ENCODE results near the gene TOR4A.

The TOR4A gene

DNA sequence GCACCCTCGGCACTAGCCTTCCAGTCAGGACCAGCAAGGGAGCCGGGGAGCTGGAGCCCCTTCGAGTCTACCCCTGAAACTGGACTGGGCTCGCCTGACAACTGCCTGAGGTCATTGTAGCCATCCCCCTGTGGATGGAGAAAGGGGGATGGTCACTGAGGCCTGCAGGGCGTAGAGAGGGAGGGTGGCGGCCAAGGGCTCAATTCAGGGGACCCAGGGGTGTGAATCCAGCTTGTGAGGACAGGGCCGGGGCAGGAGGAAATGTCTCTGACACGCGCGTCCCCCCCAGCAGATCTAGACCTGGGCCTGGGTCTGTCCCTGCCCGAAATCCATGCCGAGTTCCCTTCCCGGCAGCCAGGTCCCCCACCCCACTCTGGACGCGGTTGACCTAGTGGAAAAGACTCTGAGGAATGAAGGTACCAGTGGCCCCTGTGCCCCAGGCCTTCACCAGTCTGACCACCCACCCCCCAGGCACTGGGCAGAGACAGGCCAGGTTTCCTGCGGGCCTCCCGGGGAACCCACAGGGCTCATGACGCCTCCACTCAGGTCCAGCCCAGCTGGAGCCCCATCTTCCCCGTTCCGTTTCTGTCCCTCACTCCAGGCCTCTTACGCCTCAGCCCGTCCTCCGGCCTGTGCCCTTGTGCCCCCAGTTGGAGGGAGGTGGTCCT is 46.0 kb upstream of the TOR4A start:
- Histone ChIP-seq H3K4me3 (replicated peaks; ENCODE audit: insufficient read depth, low read length) (no peak overlapping the region), H3K27ac (replicated peaks) (no peak overlapping the region), H3K27me3 (ENCODE audit: insufficient read depth, poor library complexity, severe bottlenecking) (peaks cover 14% of the 10 kb centered on the region)
- no peak for DNase-seq (ENCODE audit: low read depth in 1 of 2, low spot score in 1 of 2)
- TF ChIP-seq POLR2AphosphoS5 (IDR thresholded peaks at IDR 0.05; ENCODE audit: low read depth) (no peak), SPI1 (IDR thresholded peaks at IDR 0.05; ENCODE audit: borderline replicate concordance, low read depth) (no peak), GABPA (IDR thresholded peaks at IDR 0.05; ENCODE audit: low read depth) (no peak)
- TF ChIP-seq, protein P1, sequence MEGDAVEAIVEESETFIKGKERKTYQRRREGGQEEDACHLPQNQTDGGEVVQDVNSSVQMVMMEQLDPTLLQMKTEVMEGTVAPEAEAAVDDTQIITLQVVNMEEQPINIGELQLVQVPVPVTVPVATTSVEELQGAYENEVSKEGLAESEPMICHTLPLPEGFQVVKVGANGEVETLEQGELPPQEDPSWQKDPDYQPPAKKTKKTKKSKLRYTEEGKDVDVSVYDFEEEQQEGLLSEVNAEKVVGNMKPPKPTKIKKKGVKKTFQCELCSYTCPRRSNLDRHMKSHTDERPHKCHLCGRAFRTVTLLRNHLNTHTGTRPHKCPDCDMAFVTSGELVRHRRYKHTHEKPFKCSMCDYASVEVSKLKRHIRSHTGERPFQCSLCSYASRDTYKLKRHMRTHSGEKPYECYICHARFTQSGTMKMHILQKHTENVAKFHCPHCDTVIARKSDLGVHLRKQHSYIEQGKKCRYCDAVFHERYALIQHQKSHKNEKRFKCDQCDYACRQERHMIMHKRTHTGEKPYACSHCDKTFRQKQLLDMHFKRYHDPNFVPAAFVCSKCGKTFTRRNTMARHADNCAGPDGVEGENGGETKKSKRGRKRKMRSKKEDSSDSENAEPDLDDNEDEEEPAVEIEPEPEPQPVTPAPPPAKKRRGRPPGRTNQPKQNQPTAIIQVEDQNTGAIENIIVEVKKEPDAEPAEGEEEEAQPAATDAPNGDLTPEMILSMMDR (IDR thresholded peaks at IDR 0.05; ENCODE audit: insufficient read depth, low read length), result no peak
- TF ChIP-seq, protein P2, sequence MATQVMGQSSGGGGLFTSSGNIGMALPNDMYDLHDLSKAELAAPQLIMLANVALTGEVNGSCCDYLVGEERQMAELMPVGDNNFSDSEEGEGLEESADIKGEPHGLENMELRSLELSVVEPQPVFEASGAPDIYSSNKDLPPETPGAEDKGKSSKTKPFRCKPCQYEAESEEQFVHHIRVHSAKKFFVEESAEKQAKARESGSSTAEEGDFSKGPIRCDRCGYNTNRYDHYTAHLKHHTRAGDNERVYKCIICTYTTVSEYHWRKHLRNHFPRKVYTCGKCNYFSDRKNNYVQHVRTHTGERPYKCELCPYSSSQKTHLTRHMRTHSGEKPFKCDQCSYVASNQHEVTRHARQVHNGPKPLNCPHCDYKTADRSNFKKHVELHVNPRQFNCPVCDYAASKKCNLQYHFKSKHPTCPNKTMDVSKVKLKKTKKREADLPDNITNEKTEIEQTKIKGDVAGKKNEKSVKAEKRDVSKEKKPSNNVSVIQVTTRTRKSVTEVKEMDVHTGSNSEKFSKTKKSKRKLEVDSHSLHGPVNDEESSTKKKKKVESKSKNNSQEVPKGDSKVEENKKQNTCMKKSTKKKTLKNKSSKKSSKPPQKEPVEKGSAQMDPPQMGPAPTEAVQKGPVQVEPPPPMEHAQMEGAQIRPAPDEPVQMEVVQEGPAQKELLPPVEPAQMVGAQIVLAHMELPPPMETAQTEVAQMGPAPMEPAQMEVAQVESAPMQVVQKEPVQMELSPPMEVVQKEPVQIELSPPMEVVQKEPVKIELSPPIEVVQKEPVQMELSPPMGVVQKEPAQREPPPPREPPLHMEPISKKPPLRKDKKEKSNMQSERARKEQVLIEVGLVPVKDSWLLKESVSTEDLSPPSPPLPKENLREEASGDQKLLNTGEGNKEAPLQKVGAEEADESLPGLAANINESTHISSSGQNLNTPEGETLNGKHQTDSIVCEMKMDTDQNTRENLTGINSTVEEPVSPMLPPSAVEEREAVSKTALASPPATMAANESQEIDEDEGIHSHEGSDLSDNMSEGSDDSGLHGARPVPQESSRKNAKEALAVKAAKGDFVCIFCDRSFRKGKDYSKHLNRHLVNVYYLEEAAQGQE (IDR thresholded peaks at IDR 0.05; ENCODE audit: insufficient replicate concordance, low read depth), result no peak

DNA sequence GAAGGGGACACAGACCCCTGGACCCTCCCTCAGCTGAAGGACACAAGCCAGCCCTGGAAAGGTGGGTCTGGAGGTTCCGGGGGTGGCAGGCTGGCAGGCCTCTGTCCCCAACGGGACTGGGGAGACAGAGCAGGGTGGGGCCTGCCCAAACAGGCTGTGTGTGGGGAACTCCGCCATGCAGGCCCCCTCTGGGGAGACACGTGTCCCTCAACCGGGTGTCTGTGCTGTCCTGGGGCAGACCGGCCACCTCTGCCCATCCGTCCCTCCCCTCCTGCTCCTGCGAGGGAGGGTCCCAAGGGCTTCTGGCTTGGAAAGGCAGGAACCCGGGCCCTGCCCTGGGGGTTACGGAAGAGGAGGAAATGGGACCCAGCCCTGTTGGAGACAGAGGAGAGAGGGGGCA is 45.4 kb upstream of the TOR4A start:
- no peak for DNase-seq (ENCODE audit: low read depth in 1 of 2, low spot score in 1 of 2)
- Histone ChIP-seq H3K27me3 (ENCODE audit: insufficient read depth, poor library complexity, severe bottlenecking) (peaks cover 14% of the 10 kb centered on the region), H3K27ac (replicated peaks) (no peak overlapping the region), H3K4me3 (replicated peaks; ENCODE audit: insufficient read depth, low read length) (no peak overlapping the region)
- TF ChIP-seq, protein P1 (IDR thresholded peaks at IDR 0.05; ENCODE audit: insufficient read depth, low read length), result no peak
- TF ChIP-seq GABPA (IDR thresholded peaks at IDR 0.05; ENCODE audit: low read depth) (no peak), SPI1 (IDR thresholded peaks at IDR 0.05; ENCODE audit: borderline replicate concordance, low read depth) (no peak), POLR2AphosphoS5 (IDR thresholded peaks at IDR 0.05; ENCODE audit: low read depth) (no peak)
- TF ChIP-seq, protein P2 (IDR thresholded peaks at IDR 0.05; ENCODE audit: insufficient replicate concordance, low read depth), result no peak

DNA sequence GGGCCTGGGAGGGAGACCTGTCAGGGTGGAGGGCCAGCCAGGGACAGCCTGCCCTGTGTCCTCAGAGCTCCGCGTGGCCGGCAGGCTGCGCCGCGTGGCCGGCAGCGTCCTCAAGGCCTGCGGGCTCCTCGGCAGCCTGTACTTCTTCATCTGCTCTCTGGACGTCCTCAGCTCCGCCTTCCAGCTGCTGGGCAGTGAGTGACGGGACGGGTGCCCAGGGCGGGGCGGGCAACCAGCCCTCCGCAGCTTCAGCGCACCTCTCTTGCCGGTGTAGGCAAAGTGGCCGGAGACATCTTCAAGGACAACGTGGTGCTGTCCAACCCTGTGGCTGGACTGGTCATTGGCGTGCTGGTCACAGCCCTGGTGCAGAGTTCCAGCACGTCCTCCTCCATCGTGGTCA is 45.0 kb upstream of the TOR4A start:
- H3K27me3 ChIP-seq (ENCODE audit: insufficient read depth, poor library complexity, severe bottlenecking), result peaks cover 14% of the 10 kb centered on the region
- no peak overlapping the region for H3K27ac ChIP-seq (replicated peaks)
- no peak for TF ChIP-seq GABPA (IDR thresholded peaks at IDR 0.05; ENCODE audit: low read depth)
- TF ChIP-seq SPI1 (IDR thresholded peaks at IDR 0.05; ENCODE audit: borderline replicate concordance, low read depth), result no peak
- TF ChIP-seq POLR2AphosphoS5 (IDR thresholded peaks at IDR 0.05; ENCODE audit: low read depth), result no peak
- TF ChIP-seq, protein P1 (IDR thresholded peaks at IDR 0.05; ENCODE audit: insufficient read depth, low read length), result no peak
- TF ChIP-seq, protein P2 (IDR thresholded peaks at IDR 0.05; ENCODE audit: insufficient replicate concordance, low read depth), result no peak
- H3K4me3 ChIP-seq (replicated peaks; ENCODE audit: insufficient read depth, low read length), result no peak overlapping the region
- no peak for DNase-seq (ENCODE audit: low read depth in 1 of 2, low spot score in 1 of 2)

Data from HL-60 (cell line).